ENCODE results near the gene GPR84.

The GPR84 gene

DNA sequence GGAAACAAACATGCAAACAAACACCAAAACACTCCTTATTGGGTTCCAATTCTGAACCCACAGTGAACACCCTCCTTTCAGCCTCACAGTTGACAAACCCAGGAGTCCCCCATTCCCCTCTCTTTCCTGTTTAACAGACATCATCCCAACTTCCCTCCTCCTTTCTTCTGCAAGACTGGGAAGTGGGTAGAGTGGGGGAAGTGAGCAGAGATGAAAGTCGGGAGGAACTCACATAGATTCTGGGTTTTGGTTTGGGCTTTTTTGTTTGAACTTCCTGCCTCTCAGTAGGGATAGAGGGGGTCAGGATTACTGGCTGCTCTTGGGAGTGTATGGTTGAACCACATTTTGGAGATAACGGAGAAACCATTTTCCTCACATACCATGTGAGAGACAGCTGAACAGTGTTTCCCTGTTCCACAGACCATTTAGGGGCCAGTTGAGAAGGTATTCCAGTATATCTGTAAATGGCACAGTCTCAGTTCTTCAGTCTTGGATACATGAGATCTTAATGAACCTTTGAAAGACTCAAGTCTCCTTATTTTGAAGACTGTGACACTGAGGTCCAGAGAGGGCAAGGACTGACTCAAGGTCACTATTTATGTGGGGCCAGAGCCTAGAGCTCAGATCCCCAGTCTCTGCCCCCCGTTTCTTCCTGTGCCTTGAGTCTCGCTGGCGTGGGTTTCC, 3.9 kb upstream of the GPR84 start:
- POLR2A ChIA-PET: interaction anchor here (1.4 kb wide), 1 partner anchor 88 kb away, joined by 3 read pairs; the partner anchor contains the start of gene HNRNPA1
- CTCF ChIA-PET: interaction anchor here (0.6 to 1.5 kb wide), 10 partner anchors 9 to 77 kb away, joined by 3 to 16 read pairs (median 4); partner anchors contain the start of gene COPZ1

DNA sequence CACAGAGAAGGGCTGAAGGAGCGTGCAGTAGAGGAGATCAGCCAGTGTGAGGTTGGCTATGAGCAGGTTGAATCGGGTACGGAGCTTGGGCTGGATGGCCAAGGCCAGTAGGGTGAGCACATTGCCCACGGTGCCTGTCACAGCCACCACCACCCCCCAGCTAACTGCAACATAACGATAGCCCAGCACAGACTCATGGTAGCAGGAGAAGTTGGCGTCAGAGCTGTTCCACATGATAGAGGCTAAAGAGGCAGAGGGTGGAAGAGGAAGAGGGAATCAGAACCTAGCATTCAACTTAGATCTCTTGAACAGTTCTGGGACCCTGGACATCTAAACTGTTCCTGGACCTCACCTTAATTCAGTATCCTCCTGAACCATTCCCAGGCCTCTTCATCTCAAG, 668 bp downstream of the GPR84 start:
- TF ChIP-seq CTBP1 (IDR thresholded peaks at IDR 0.05; ENCODE audit: borderline replicate concordance) (no peak), NFRKB (IDR thresholded peaks at IDR 0.05) (no peak), FOXA1 (IDR thresholded peaks at IDR 0.05) (no peak), TARDBP (IDR thresholded peaks at IDR 0.05) (no peak), SUZ12 (IDR thresholded peaks at IDR 0.05) (no peak), BHLHE40 (IDR thresholded peaks at IDR 0.05; ENCODE audit: borderline replicate concordance) (no peak), L3MBTL2 (conservative IDR thresholded peaks at IDR 0.05) (no peak), SP1 (IDR thresholded peaks at IDR 0.05) (no peak), FOXM1 (IDR thresholded peaks at IDR 0.05; ENCODE audit: borderline replicate concordance) (no peak), ZNF384 (IDR thresholded peaks at IDR 0.05) (no peak), FOXK2 (IDR thresholded peaks at IDR 0.05) (no peak), HDGF (IDR thresholded peaks at IDR 0.05; ENCODE audit: borderline replicate concordance) (no peak), ARNT (IDR thresholded peaks at IDR 0.05) (no peak), LEF1 (IDR thresholded peaks at IDR 0.05; ENCODE audit: borderline replicate concordance) (no peak), ELF4 (IDR thresholded peaks at IDR 0.05) (no peak)
- TF ChIP-seq, protein P1, sequence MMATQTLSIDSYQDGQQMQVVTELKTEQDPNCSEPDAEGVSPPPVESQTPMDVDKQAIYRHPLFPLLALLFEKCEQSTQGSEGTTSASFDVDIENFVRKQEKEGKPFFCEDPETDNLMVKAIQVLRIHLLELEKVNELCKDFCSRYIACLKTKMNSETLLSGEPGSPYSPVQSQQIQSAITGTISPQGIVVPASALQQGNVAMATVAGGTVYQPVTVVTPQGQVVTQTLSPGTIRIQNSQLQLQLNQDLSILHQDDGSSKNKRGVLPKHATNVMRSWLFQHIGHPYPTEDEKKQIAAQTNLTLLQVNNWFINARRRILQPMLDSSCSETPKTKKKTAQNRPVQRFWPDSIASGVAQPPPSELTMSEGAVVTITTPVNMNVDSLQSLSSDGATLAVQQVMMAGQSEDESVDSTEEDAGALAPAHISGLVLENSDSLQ (IDR thresholded peaks at IDR 0.05): no peak
- no peak for DNase-seq (ENCODE audit: extremely low spot score)
- ChIA-PET POLR2A (no interaction called here), CTCF (interaction anchor here (0.7 to 1.8 kb wide), 3 partner anchors 16 to 70 kb away, joined by 3 to 5 read pairs (median 3); no protein-coding TSS in a partner anchor)

More for the DNA sequence above, 3.9 kb upstream of the GPR84 start:
- DNase-seq (ENCODE audit: extremely low spot score): no peak
- no peak for TF ChIP-seq SP1 (IDR thresholded peaks at IDR 0.05)
- TF ChIP-seq, protein P1 (IDR thresholded peaks at IDR 0.05): no peak
- TF ChIP-seq FOXM1 (IDR thresholded peaks at IDR 0.05; ENCODE audit: borderline replicate concordance): no peak
- no peak for TF ChIP-seq ZNF384 (IDR thresholded peaks at IDR 0.05)
- no peak for TF ChIP-seq LEF1 (IDR thresholded peaks at IDR 0.05; ENCODE audit: borderline replicate concordance)
- no peak for TF ChIP-seq TARDBP (IDR thresholded peaks at IDR 0.05)
- no peak for TF ChIP-seq L3MBTL2 (conservative IDR thresholded peaks at IDR 0.05)
- no peak for TF ChIP-seq NFRKB (IDR thresholded peaks at IDR 0.05)
- TF ChIP-seq ELF4 (IDR thresholded peaks at IDR 0.05): no peak
- TF ChIP-seq CTBP1 (IDR thresholded peaks at IDR 0.05; ENCODE audit: borderline replicate concordance): no peak
- no peak for TF ChIP-seq HDGF (IDR thresholded peaks at IDR 0.05; ENCODE audit: borderline replicate concordance)
- no peak for TF ChIP-seq BHLHE40 (IDR thresholded peaks at IDR 0.05; ENCODE audit: borderline replicate concordance)
- TF ChIP-seq FOXA1 (IDR thresholded peaks at IDR 0.05): no peak
- no peak for TF ChIP-seq SUZ12 (IDR thresholded peaks at IDR 0.05)
- TF ChIP-seq ARNT (IDR thresholded peaks at IDR 0.05): no peak
- TF ChIP-seq FOXK2 (IDR thresholded peaks at IDR 0.05): no peak

DNA sequence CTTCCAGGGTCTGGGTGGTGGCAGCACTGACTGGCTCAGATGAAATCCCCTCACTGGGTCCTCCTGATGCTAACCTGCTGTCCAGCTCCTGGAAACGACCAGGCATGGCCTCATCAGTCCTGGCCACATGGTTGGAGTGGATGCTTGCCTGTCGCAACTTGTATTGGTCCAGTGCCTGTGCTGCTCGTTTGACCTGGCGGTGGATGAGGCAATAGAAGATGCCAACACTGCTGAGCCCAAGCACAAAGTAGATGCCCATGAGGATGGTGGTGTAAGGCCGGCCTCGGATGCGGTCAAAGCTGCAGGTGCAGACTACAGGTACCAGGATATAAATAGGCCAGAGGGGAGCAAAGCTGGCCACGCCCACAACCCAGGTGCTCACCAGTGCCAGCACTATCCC, 1.2 kb downstream of the GPR84 start:
- TF ChIP-seq NFRKB (IDR thresholded peaks at IDR 0.05) (no peak), BHLHE40 (IDR thresholded peaks at IDR 0.05; ENCODE audit: borderline replicate concordance) (no peak), FOXA1 (IDR thresholded peaks at IDR 0.05) (no peak), FOXK2 (IDR thresholded peaks at IDR 0.05) (no peak), LEF1 (IDR thresholded peaks at IDR 0.05; ENCODE audit: borderline replicate concordance) (no peak), ZNF384 (IDR thresholded peaks at IDR 0.05) (no peak)
- no peak for DNase-seq (ENCODE audit: extremely low spot score)
- CTCF ChIA-PET: interaction anchor here (0.8 to 1.8 kb wide), 2 partner anchors 16 to 70 kb away, joined by 3 to 5 read pairs; no protein-coding TSS in a partner anchor
- POLR2A ChIA-PET: interaction anchor here (2.1 kb wide), 1 partner anchor 83 kb away, joined by 9 read pairs; the partner anchor contains the start of genes CBX5 and HNRNPA1

DNA sequence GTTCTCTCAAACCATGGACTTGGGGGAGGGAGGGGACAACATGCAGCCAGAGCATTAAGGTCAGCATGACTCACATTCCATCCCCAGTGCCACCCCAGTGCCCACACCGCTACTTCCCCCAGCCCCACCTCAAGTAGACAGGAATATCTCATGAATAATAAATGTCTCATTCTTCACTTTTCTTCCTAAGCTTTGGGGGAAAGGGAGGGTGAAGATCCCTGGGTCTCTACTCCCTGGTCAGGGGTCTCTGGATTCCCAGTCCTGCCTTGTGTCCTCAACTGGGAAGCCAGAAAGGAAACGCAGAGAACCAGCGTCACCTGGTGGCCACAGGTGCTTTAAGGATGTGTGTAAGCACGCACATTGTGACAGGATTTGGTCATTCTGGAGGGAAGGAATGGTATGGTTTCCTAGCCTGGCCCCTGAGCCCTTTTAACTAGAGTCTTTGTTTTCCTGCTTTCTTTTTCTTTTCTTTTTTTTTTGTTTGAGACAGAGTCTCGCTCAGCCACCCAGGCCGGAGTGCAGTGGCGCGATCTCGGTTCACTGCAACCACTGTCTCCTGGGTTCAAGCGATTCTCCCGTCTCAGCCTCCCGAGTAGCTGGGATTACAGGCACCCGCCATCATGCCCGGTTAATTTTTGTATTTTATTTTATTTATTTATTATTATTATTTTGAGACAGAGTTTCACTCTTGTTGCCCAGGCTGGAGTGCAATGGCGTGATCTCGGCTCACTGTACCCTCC, 3.4 kb downstream of the GPR84 start:
- POLR2A ChIA-PET: interaction anchor here (2.1 to 5.6 kb wide), 2 partner anchors 80 to 81 kb away, joined by 9 to 53 read pairs; partner anchors contain the start of genes CBX5 and HNRNPA1
- CTCF ChIA-PET: interaction anchor here (0.7 to 2.2 kb wide), 4 partner anchors 8 to 132 kb away, joined by 3 to 11 read pairs (median 4); no protein-coding TSS in a partner anchor
- TF ChIP-seq SP1 (IDR thresholded peaks at IDR 0.05) (no peak), TARDBP (IDR thresholded peaks at IDR 0.05) (no peak), L3MBTL2 (conservative IDR thresholded peaks at IDR 0.05) (no peak), LEF1 (IDR thresholded peaks at IDR 0.05; ENCODE audit: borderline replicate concordance) (no peak), ZNF384 (IDR thresholded peaks at IDR 0.05) (no peak), FOXK2 (IDR thresholded peaks at IDR 0.05) (no peak), NFRKB (IDR thresholded peaks at IDR 0.05) (no peak), ARNT (IDR thresholded peaks at IDR 0.05) (no peak), SUZ12 (IDR thresholded peaks at IDR 0.05) (no peak), FOXM1 (IDR thresholded peaks at IDR 0.05; ENCODE audit: borderline replicate concordance) (no peak), BHLHE40 (IDR thresholded peaks at IDR 0.05; ENCODE audit: borderline replicate concordance) (no peak), CTBP1 (IDR thresholded peaks at IDR 0.05; ENCODE audit: borderline replicate concordance) (no peak), FOXA1 (IDR thresholded peaks at IDR 0.05) (no peak), ELF4 (IDR thresholded peaks at IDR 0.05) (no peak), HDGF (IDR thresholded peaks at IDR 0.05; ENCODE audit: borderline replicate concordance) (no peak)
- TF ChIP-seq, protein P1 (IDR thresholded peaks at IDR 0.05): no peak
- DNase-seq (ENCODE audit: extremely low spot score): peak; percentile 73
